HG03175 (cell line): ENCODE data around the gene CLIC5.

ENCODE experiments used
- ATAC-seq: cut with Tn5 transposase; IDR thresholded peaks from one replicate; pipeline ENCODE4 v1.9.1; 2021; ENCODE audit warnings: mild to moderate bottlenecking, moderate library complexity; ENCODE audit not compliant: unreplicated experiment

The CLIC5 gene

DNA sequence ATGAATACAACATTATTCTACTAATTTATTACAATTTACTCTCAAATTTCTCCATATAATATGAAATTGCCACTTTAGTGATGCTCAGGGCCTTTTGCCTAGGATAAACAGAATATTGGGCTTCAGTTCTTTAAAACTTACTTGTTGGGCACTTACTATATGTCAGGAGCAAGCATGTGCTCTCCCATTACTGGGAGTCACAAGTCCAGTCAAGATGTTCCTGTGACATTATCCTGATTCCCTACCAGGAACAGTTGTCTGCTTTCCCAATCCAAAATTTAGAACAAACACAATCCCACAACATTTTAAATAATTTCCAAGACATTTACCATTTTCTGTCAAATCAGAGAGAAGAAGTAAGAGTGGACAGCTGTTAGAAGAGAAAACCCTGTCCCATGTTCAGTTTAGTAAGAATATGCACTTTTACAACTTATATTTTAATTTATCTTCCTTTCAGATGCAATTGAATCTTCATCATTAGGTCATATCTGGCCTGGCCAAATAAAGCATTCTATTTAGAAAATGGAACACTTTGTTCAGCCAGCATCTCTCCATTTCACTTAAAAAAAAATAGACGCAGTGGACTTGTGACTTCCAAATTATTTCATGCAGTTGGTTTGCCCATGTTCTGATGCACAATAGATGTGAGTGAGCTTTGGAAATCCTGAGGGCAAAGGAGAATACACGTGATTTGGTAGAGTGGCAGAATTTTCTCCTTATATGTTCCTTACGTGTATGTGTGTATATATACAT, 159.8 kb downstream of the CLIC5 start:
- no peak for ATAC-seq

- ATAC-seq: no peak
These were observed 161.4 kb downstream of the CLIC5 start for GRCh38 chr6:45854149-45854742.

DNA sequence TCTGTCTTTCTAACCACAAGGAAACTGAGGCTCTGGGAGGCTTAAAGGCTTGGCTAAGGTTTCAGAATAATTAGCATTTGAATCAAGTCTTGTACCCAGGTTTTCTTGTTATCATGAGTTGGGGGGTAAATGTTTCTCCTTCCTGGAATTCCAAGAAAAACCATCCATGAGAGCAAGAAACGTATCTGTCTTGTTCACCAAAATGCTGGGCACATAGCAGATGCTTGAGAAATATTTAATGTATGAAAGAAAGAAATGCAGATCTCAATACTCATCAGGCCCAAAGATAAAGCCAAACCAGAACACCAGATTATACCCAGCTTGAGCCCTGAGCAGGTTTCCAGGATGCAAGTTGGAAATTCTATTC, 164.6 kb downstream of the CLIC5 start:
- no peak for ATAC-seq

DNA sequence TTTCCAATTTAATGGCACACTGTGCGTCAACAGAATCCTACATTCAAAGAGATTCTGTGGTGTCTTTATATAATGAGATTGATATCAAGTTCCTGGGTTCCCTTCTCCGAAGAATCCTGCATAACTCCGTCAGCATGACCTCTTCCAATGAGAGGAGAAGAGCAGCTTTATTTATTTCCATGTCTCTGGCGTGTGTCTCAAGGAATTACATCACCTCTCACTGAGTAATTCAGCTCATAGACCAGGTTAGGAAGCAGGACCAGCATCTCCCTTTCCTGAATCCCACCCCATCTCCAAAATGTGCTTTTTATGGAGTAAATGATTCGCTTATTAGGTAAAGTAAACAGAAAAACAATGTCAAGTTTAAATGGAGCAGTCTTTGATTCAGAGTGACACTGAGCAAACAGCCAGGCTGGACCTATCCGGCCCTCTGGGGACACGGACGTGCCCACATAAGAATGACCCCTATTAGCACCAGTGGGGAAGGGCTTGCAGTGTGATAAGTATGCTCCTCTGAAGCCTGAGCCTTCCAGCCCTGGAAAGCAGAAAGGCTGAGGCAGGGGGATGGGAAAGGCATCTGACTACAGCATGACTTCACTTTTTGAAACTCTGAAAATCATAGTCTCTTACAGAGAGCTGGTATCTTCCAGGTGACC, 165.2 kb downstream of the CLIC5 start:
- no peak for ATAC-seq

DNA sequence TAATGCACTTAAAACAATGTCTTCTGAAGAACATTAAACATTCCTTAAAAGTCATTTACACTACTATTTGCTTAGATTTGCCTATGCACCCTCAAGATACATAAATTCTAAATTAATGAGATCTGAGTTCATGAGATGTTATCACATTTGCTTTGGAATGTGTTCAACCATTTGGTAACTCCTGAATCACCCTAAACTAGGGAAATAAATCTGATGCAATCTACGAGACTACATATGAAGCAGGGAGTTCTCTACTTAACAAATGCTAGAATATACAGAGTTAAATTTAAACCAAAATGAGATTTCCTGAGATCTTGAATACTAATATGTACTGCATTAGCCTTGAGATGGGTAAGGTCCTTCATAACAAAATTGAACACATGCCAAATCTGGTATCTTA, 170.1 kb downstream of the CLIC5 start:
- no peak for ATAC-seq

DNA sequence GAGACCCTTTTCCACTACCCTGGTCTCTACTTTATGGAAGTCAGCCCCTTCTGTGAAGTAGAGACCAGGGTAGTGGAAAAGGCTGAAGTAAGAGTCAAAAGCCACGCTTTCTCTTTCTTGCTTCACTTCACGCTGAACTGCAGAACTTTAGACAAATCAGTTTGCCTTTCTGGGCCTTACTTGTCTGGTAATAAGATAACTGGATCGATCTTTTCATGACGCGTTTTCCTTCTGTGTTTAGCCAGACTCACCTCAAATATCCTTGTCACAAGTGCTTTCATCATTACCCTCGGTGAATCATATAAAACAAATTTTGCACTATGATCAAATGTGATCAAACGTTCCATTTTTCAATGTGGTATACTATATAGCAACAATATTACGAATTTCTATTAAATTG, 170.7 kb downstream of the CLIC5 start:
- no peak for ATAC-seq

DNA sequence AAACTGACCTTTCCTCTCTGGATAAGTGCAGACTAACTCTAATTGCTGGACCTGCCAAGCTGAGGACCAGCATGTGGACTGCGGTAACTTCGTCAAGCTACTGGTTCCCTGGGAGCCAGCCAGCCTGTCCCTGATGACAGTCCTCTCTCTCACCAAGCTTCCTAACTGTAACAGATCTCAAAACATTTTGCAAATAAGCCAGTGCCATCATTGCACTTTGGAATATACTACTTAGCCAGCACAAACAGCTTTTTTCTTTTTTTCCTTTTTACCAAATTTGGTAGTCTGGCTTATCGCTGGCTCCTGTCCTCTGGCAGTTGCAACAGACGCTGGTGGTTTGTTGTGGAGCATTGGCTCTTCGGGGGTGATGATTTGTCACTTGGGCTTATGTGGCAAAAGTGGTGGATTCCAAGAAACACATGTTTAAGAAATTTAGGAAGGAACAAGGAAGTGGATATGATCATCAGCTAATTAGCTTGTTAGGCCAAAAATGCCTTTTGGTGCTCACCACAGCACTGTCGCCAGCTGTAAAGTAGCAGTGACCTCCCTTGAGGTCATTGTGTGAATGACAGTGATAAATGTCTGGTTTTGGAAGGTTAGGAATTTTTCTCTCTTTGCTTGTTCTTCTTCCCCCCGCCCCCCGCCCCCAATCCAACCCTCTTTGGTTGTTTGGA, 171.7 kb downstream of the CLIC5 start:
- ATAC-seq: no peak

GRCh38 chr6:45841062-45841461, 174.6 kb downstream of the CLIC5 start:
- ATAC-seq: no peak

GRCh38 chr6:45838996-45839395, 176.7 kb downstream of the CLIC5 start:
- no peak for ATAC-seq

DNA sequence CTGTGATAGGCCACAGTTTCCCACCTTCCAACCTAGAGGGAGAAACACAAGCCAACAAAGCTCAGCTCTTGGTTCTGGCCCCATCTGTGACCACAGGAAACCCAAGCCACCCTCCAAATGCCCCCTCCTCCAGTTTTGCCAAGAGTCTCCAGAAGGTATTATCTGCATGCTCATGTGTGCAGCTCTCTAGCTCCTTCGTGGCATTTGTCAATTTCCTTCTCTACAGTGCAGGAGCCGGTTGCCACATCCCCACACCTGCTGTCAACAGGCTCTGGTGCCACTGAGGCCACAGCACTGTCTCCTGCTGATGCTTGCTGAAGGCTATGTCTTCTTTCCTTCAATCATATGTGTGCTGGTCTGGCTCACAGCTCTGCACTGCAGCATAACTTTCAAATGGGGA, 177.2 kb downstream of the CLIC5 start:
- ATAC-seq: no peak

- ATAC-seq: no peak
These were observed 178.0 kb downstream of the CLIC5 start for GRCh38 chr6:45837541-45838200.

GRCh38 chr6:45836984-45837383, 178.7 kb downstream of the CLIC5 start:
- ATAC-seq: no peak

DNA sequence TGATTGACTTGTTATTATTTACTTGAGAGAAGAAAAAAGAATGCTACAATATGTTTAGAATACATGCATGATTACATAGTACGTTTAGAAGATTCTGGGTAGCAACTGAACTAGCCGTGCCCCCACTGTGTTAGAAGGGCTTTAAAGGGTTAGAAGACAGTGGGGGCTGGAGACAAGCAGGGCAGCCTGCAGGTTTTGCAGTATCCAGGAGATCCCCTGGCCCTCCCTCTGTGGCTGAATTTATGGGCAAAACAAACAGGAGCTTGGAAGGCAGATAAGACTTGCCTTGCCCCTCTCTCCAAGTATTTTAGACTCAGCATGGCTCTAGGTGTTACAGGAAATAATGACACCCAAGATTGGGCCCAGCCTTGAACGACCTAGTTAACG, 179.2 kb downstream of the CLIC5 start:
- ATAC-seq: no peak

DNA sequence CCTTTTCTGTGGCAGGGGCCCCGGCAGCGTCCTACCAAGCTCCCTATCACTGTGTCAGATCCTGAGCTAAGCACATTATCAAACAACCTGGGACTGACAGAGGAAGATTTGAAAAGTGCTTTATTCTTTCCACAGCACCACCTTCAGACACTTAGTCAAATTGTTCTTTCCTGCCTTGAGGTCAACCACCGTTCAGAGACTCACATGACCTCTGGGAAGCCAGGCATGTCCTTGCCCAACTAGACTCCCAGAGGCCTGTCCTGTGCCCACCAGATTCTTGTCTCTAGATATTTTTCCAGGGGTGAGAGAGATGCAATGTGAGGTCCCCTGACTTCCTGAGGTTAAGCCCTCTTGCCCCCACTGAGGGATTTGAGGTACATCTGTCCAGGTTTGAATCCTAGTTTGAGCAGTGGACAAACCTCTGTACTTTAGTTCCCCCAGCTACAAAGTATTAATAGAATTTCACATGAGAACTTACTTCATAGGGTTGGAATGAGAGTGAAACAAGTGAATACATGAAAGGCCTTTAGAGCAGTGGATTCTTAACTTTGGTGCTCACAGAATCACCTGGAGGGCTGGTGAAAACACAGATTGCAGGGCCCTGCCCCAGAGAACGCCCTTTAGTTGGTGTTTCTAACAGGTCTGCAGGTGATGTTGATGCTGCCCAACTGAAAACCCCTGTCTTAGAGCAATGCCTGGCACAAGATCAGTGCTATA, 179.8 kb downstream of the CLIC5 start:
- ATAC-seq: no peak

DNA sequence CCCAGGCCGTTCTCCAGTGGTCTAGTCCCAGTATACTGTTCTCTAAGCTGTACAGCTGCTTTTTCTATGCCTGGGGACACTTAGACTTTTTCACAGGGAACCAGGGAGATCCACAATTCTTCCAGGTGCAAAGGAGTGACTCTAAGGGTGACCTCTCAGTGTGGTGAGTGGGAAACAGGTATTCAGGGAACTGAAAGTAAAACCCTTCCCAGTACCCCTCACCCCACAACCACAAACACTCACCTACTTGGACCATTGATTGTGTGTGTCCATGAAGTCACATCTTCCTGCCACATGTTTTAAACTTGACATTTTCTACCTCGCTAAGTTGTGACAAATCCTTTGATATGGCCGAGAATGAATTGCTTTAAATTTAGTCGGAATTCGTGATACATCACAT, 183.6 kb downstream of the CLIC5 start:
- no peak for ATAC-seq
